GM23338 (cell line): ENCODE results near the gene RPUSD1. TPM values are rescaled to one million over a fixed set of nuclear protein-coding genes. Genes with fewer than 3 reads are reported as not detected.

ENCODE experiments used
- ATAC-seq: fragments of 200-7000 bp; cut with Tn5 transposase; 3 replicates; pipeline ENCODE4 v1.9.1; 2020
- DNase-seq: peaks from one replicate; pipeline ENCODE4 v3.0.0-alpha.2; 2015; ENCODE audit warnings: low spot score
- H2AFZ ChIP-seq: fragments of 200-600 bp; sonication (generic); 2 replicates; pipeline ENCODE4 v1.8.0; 2016; ENCODE audit warnings: antibody characterized with exemption, mild to moderate bottlenecking, moderate library complexity
- H3F3A ChIP-seq: fragments of 200-600 bp; sonication (generic); replicated peaks from 2 replicates; pipeline ENCODE4 v1.8.0; 2017; ENCODE audit warnings: antibody characterized with exemption, mixed run types, low read depth
- H3K27ac ChIP-seq: fragments of 200-600 bp; sonication (generic); 2 replicates; pipeline ENCODE4 v1.6.1; 2016; ENCODE audit warnings: low read depth
- H3K27me3 ChIP-seq: fragments of 200-600 bp; sonication (generic); 2 replicates; pipeline ENCODE4 v1.8.0; 2016; ENCODE audit warnings: mild to moderate bottlenecking, mixed run types, moderate library complexity; ENCODE audit not compliant: insufficient read depth
- H3K36me3 ChIP-seq: fragments of 200-600 bp; sonication (generic); 2 replicates; pipeline ENCODE4 v1.8.0; 2016; ENCODE audit warnings: mild to moderate bottlenecking; ENCODE audit not compliant: insufficient read depth
- H3K4me1 ChIP-seq: fragments of 200-600 bp; sonication (generic); 2 replicates; pipeline ENCODE4 v1.8.0; 2016; ENCODE audit warnings: mild to moderate bottlenecking, moderate library complexity; ENCODE audit not compliant: insufficient read depth
- H3K4me2 ChIP-seq: fragments of 200-600 bp; sonication (generic); 2 replicates; pipeline ENCODE4 v1.7.1; 2017; ENCODE audit warnings: mixed run types
- H3K4me3 ChIP-seq: fragments of 200-600 bp; sonication (generic); 2 replicates; pipeline ENCODE4 v1.6.1; 2016; ENCODE audit warnings: mixed run types
- H3K79me2 ChIP-seq: fragments of 200-600 bp; sonication (generic); replicated peaks from 2 replicates; pipeline ENCODE4 v1.8.0; 2017; ENCODE audit warnings: mild to moderate bottlenecking; ENCODE audit not compliant: insufficient read depth
- H3K9me2 ChIP-seq: fragments of 200-600 bp; sonication (generic); 2 replicates; pipeline ENCODE4 v1.8.0; 2017; ENCODE audit not compliant: insufficient read depth
- H4K20me1 ChIP-seq: fragments of 200-600 bp; sonication (generic); replicated peaks from 2 replicates; pipeline ENCODE4 v1.8.0; 2017; ENCODE audit warnings: mild to moderate bottlenecking; ENCODE audit not compliant: insufficient read depth
- H3K27ac Mint-ChIP-seq: 2 replicates; pipeline ENCODE4 v1.8.0; 2020; ENCODE audit warnings: inconsistent platforms, mild to moderate bottlenecking, moderate library complexity, mixed read lengths
- H3K27me3 Mint-ChIP-seq: 3 replicates; pipeline ENCODE4 v1.8.0; 2022; ENCODE audit warnings: low read depth, mild to moderate bottlenecking, moderate library complexity, mixed read lengths, inconsistent platforms; ENCODE audit not compliant: insufficient read depth, poor library complexity
- H3K36me3 Mint-ChIP-seq: 3 replicates; pipeline ENCODE4 v1.8.0; 2021; ENCODE audit warnings: low read depth, mild to moderate bottlenecking, inconsistent platforms, moderate library complexity, mixed read lengths
- H3K4me1 Mint-ChIP-seq: 3 replicates; pipeline ENCODE4 v1.8.0; 2020; ENCODE audit warnings: mild to moderate bottlenecking, inconsistent platforms, mixed read lengths
- H3K4me3 Mint-ChIP-seq: 3 replicates; pipeline ENCODE4 v1.8.0; 2021; ENCODE audit warnings: moderate library complexity, mild to moderate bottlenecking, inconsistent platforms, mixed read lengths
- H3K9me3 Mint-ChIP-seq: 3 replicates; pipeline ENCODE4 v1.8.0; 2020; ENCODE audit warnings: moderate library complexity, mild to moderate bottlenecking, inconsistent platforms, mixed read lengths
- CREB1 ChIP-seq: fragments of 250-450 bp; sonication (Bioruptor Pico); IDR thresholded peaks from 2 replicates; pipeline ENCODE4 v1.5.0; 2020; ENCODE audit warnings: low read depth, mild to moderate bottlenecking, moderate library complexity
- CTCF ChIP-seq, 2 experiments: fragments of 200-600 bp in 1 of 2; sonication (generic) in 1 of 2; conservative IDR thresholded peaks; 2 replicates each; pipeline versions ENCODE4 v1.5.1 to v1.6.1; 2016 to 2017; ENCODE audit warnings: antibody characterized with exemption in 2 of 2, low read depth in 2 of 2, mild to moderate bottlenecking in 2 of 2, moderate library complexity in 1 of 2
- JUNB ChIP-seq: IDR thresholded peaks from one replicate; pipeline ENCODE4 v1.6.1; 2016; ENCODE audit warnings: antibody characterized with exemption; ENCODE audit not compliant: unreplicated experiment
- NANOG ChIP-seq: IDR thresholded peaks from 2 replicates; pipeline ENCODE4 v1.6.1; 2016; ENCODE audit warnings: antibody characterized with exemption, borderline replicate concordance
- REST ChIP-seq: IDR thresholded peaks from one replicate; pipeline ENCODE4 v1.6.1; 2018; ENCODE audit warnings: antibody characterized with exemption; ENCODE audit not compliant: unreplicated experiment
- STAT1 ChIP-seq: IDR thresholded peaks from one replicate; pipeline ENCODE4 v1.6.1; 2016; ENCODE audit warnings: antibody characterized with exemption; ENCODE audit not compliant: unreplicated experiment
- ZNF331 ChIP-seq: fragments of 250-450 bp; sonication (Bioruptor Pico); IDR thresholded peaks from 2 replicates; pipeline ENCODE4 v1.5.0; 2020; ENCODE audit warnings: low read depth, mild to moderate bottlenecking, moderate library complexity
- ZNF462 ChIP-seq: fragments of 250-450 bp; sonication (Bioruptor Pico); IDR thresholded peaks from 2 replicates; pipeline ENCODE4 v1.5.0; 2020; ENCODE audit warnings: mild to moderate bottlenecking, moderate library complexity
- polyA plus RNA-seq: library from polyadenylated mRNA; unstranded; fragments of >200 nt; fragmentation: Nextera tagmentation; extraction: Ambion mirVana; gene quantifications from 2 replicates; pipeline ENCODE4 v1.2.1, GENCODE V29; 2016
- total RNA-seq: library from RNA; depleted of rRNA; stranded (reverse); fragments of >200 nt; shearing (Covaris generic); gene quantifications from 2 replicates; pipeline ENCODE4 v1.2.3, GENCODE V29; 2014

The RPUSD1 gene
- total and polyA plus RNA-seq, 2 experiments from 2014 or later = 19.1 to 79.5 TPM

GRCh38 chr16:750485-750884, 37.7 kb downstream of the RPUSD1 start:
- H3K36me3 ChIP-seq = no peaks in the 10 kb centered on the region
- TF ChIP-seq REST (no peak), CREB1 (CRISPR knock-in tag) (no peak), STAT1 (no peak), CTCF (conservative IDR thresholded peaks at IDR 0.05; ENCODE audit: low read depth in 2 of 2) (no peak), JUNB (no peak), ZNF331 (CRISPR knock-in tag) (no peak), NANOG (no peak), ZNF462 (CRISPR knock-in tag) (no peak)
- no peaks in the 10 kb centered on the region for H3K79me2 ChIP-seq
- H2AFZ ChIP-seq = no peak overlapping the region
- peaks cover 19% of the 10 kb centered on the region for H3K27me3 Mint-ChIP-seq
- H3K36me3 Mint-ChIP-seq = no peaks in the 10 kb centered on the region
- no peak overlapping the region for H3K4me3 Mint-ChIP-seq
- H3K27me3 ChIP-seq = no peaks in the 10 kb centered on the region
- H3F3A ChIP-seq = 0 out of 2 replicates have a peak, but pooled peaks cover 5% of the 10 kb centered on the region
- no peak overlapping the region for H3K4me3 ChIP-seq
- no peaks in the 10 kb centered on the region for H4K20me1 ChIP-seq
- ATAC-seq (no peak), DNase-seq (no peak)
- H3K4me2 ChIP-seq = no peak overlapping the region
- H3K27ac Mint-ChIP-seq = no peak overlapping the region
- no peaks in the 10 kb centered on the region; the same call in 2 of the 3 replicates for H3K9me3 Mint-ChIP-seq
- H3K4me1 ChIP-seq = peaks cover 5% of the 10 kb centered on the region
- H3K9me2 ChIP-seq = no peaks in the 10 kb centered on the region
- H3K4me1 Mint-ChIP-seq = peaks cover 21% of the 10 kb centered on the region
- no peak overlapping the region for H3K27ac ChIP-seq
